ENCODE results near the gene RGR. TPM values are rescaled to one million over a fixed set of nuclear protein-coding genes. Genes with fewer than 3 reads are reported as not detected.

RGR gene
- total RNA-seq, 2 donors from 2014 or later = not detected

DNA sequence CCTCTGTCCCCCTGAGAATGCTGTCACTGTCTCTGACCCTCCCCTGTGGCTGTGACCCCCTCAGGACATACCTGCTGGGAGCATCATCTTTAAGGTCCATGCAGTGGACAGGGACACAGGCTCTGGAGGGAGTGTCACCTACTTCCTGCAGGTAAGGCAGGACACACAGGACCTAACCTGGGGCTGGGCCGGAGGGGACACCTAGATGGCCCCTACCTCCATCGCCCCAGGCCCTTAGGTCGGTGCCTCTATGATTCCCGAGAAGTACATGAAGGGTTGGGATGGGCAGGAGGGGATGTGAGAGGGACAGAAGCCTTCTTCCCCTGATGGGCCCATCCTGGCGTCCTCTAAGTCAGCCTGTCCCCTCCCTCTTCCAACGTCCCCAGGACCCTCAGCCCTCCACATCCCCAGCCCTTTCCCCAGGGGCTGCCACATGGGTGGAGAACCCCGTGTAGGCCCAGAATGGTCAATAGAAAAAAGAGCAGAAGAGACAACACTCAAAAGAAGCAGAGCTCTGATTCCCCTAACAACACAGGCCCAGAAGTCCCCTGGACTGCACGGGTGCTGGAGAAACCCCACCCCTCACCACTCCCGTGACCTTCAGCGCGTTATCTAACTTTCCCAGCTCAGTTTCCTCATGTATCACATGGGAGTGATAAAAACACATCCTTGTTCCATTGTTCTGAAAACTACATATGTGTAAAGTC, 44.2 kb upstream of the RGR start:
- no peaks in the 10 kb centered on the region for H3K36me3 ChIP-seq
- no peaks in the 10 kb centered on the region for H3K9me3 ChIP-seq
- no peak for DNase-seq (ENCODE audit: low spot score)
- no peak overlapping the region for H3K27ac ChIP-seq
- H3K27me3 ChIP-seq = no peaks in the 10 kb centered on the region
- H3K4me1 ChIP-seq = no peaks in the 10 kb centered on the region
- no peak overlapping the region for H3K4me3 ChIP-seq
- TF ChIP-seq, protein P1, sequence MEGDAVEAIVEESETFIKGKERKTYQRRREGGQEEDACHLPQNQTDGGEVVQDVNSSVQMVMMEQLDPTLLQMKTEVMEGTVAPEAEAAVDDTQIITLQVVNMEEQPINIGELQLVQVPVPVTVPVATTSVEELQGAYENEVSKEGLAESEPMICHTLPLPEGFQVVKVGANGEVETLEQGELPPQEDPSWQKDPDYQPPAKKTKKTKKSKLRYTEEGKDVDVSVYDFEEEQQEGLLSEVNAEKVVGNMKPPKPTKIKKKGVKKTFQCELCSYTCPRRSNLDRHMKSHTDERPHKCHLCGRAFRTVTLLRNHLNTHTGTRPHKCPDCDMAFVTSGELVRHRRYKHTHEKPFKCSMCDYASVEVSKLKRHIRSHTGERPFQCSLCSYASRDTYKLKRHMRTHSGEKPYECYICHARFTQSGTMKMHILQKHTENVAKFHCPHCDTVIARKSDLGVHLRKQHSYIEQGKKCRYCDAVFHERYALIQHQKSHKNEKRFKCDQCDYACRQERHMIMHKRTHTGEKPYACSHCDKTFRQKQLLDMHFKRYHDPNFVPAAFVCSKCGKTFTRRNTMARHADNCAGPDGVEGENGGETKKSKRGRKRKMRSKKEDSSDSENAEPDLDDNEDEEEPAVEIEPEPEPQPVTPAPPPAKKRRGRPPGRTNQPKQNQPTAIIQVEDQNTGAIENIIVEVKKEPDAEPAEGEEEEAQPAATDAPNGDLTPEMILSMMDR (IDR thresholded peaks at IDR 0.05) = no peak

DNA sequence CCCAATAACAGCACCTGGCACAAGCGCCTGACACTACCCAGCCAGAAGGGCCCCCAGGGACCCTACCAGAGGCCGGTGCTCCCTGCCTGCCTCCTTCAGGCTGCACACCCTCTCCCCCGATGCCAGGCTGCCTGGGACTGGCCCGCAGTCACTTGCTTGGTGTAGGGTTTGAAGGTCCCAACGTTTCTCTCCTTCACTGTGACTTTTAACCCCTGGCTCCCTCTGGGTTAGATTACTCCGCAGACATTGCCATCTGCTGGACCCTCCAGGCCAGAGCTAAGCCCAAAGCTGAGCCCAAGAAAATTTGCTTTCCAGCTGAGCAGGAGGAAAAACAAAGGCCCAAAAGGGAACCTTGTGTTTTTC, 43.6 kb upstream of the RGR start:
- no peak for DNase-seq (ENCODE audit: low spot score)
- no peaks in the 10 kb centered on the region for H3K36me3 ChIP-seq
- H3K27me3 ChIP-seq = no peaks in the 10 kb centered on the region

DNA sequence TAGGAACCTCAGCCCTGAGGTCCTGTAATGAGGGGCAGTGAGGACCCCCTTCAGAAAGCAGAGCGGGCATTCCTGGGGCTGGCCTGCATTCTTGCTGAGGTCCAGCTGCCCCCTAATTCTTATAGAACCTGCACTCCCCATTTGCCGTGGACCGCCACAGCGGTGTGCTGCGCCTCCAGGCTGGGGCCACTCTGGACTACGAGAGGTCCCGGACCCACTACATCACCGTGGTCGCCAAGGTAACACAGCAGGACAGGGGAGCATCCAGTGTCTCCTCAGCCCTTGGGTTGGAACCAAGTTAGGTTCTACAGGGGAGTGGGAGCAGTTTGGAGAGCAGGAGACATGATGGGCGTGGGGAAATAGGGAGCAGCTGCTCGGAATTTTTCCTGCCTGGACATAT, 43.2 kb upstream of the RGR start:
- Histone ChIP-seq H3K27ac (no peak overlapping the region), H3K4me3 (no peak overlapping the region), H3K27me3 (no peaks in the 10 kb centered on the region), H3K4me1 (no peaks in the 10 kb centered on the region), H3K9me3 (no peaks in the 10 kb centered on the region), H3K36me3 (no peaks in the 10 kb centered on the region)
- DNase-seq (ENCODE audit: low spot score) = no peak
- TF ChIP-seq, protein P1 (IDR thresholded peaks at IDR 0.05) = no peak

More for the DNA sequence above, 43.6 kb upstream of the RGR start:
- Histone ChIP-seq H3K4me3 (no peak overlapping the region), H3K27ac (no peak overlapping the region), H3K4me1 (no peaks in the 10 kb centered on the region), H3K9me3 (no peaks in the 10 kb centered on the region)
- TF ChIP-seq, protein P1 (IDR thresholded peaks at IDR 0.05) = no peak

DNA sequence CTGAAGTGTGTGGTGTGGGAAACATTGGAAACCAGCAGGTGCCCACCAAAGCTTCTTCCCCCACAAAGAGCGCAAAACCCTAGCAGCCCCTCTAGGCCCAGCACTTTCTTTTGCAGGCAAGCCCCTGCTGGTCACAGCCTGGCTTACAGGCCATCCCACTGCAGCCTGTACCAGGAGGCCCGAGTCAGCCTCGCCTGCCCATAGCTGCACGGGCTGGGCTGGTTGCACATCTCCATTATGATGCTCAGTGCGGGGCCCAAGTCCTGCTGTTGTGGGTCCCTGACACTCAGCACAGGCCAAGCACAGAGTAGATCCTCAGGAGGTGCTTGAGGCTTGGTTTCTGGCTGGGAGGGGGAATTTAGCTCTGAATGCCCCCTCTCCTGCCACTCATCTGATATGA, 42.5 kb upstream of the RGR start:
- no peaks in the 10 kb centered on the region for H3K9me3 ChIP-seq
- DNase-seq (ENCODE audit: low spot score) = no peak
- TF ChIP-seq, protein P1 (IDR thresholded peaks at IDR 0.05) = no peak

DNA sequence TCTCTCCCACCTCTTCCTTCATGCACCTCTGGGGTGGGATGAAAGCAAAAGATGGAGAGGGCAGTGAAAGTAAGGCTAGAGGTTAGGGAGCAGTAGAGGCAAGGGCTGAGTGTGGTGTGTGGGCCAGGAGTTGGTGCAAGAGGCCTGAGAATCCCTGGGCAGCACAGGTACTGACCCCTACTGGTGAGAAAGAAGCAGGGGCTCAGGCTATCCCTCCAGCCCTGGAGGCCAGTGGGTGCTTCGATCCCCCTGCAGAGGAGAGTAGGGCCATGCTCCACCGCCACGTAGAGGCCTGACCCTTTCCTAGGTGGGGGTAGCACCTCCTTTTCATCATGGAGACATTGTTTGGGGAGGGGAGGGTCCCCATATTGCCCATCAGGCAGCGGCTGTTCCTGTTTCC, 40.7 kb upstream of the RGR start:
- TF ChIP-seq, protein P1 (IDR thresholded peaks at IDR 0.05) = no peak
- no peaks in the 10 kb centered on the region for H3K9me3 ChIP-seq
- H3K27me3 ChIP-seq = no peaks in the 10 kb centered on the region
- H3K36me3 ChIP-seq = no peaks in the 10 kb centered on the region
- no peak overlapping the region for H3K4me3 ChIP-seq
- no peak overlapping the region for H3K27ac ChIP-seq
- DNase-seq (ENCODE audit: low spot score) = no peak
- H3K4me1 ChIP-seq = no peaks in the 10 kb centered on the region

More for the DNA sequence above, 42.5 kb upstream of the RGR start:
- Histone ChIP-seq H3K4me1 (no peaks in the 10 kb centered on the region), H3K27me3 (no peaks in the 10 kb centered on the region), H3K36me3 (no peaks in the 10 kb centered on the region), H3K27ac (no peak overlapping the region), H3K4me3 (no peak overlapping the region)

DNA sequence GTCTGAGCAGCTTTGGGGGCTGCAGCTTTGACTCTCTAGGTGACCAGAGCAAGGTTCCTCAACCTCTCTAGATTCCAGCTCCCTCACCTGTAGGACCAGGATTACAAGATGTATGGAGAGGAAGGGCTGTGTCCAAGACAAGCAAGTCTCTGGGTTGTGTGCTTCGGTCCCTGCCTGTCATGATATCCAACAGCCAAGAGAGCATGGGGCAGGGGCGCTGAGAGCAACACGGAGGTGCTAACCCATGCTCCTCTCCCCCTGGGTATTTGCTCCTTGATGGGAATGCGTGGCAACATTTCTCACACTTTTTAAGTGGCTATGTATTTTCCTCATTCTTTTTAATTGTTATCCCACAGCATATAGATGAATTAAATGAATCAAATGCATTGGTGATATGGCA, 40.2 kb upstream of the RGR start:
- Histone ChIP-seq H3K4me3 (no peak overlapping the region), H3K27ac (no peak overlapping the region), H3K36me3 (no peaks in the 10 kb centered on the region), H3K9me3 (no peaks in the 10 kb centered on the region), H3K4me1 (no peaks in the 10 kb centered on the region), H3K27me3 (no peaks in the 10 kb centered on the region)
- TF ChIP-seq, protein P1 (IDR thresholded peaks at IDR 0.05) = no peak
- no peak for DNase-seq (ENCODE audit: low spot score)
